Left ventricle myocardium inferior (tissue), 1 donor: ENCODE results near the gene HOXA9. TPM values are rescaled to one million over a fixed set of nuclear protein-coding genes. Genes with fewer than 3 reads are reported as not detected.

Experiments
- DNase-seq: peaks from one replicate; pipeline ENCODE4 v3.0.0-alpha.2; 2020
- H3K27ac ChIP-seq: fragments of 200-600 bp; replicated peaks from 2 replicates; pipeline ENCODE4 v1.8.0; 2021
- H3K27me3 ChIP-seq: fragments of 200-600 bp; 2 replicates; pipeline ENCODE4 v1.8.0; 2021; ENCODE audit warnings: low read depth
- H3K36me3 ChIP-seq: fragments of 200-600 bp; 2 replicates; pipeline ENCODE4 v1.8.0; 2021
- H3K4me1 ChIP-seq: fragments of 200-600 bp; 2 replicates; pipeline ENCODE4 v1.8.0; 2021
- H3K4me3 ChIP-seq: fragments of 200-600 bp; 2 replicates; pipeline ENCODE4 v1.8.0; 2021; ENCODE audit warnings: mild to moderate bottlenecking, moderate library complexity
- H3K9me3 ChIP-seq: fragments of 200-600 bp; replicated peaks from 2 replicates; pipeline ENCODE4 v1.8.0; 2021
- CTCF ChIP-seq: fragments of 200-600 bp; IDR thresholded peaks from 2 replicates; pipeline ENCODE4 v1.8.0; 2021; ENCODE audit warnings: antibody characterized with exemption, mild to moderate bottlenecking, borderline replicate concordance
- intact Hi-C: fragments of 100-400 bp; cut with micrococcal nuclease; formaldehyde crosslinking; loops from one replicate; pipeline ENCODE4 v1.11.0; 2022
- total RNA-seq: library from RNA; stranded (reverse); fragmentation: NEBNext Ultra II Directional; extraction: Animal tissue kit (Norgen Biotek cat#: 25700); gene quantifications from one replicate; pipeline ENCODE4 v1.2.1, GENCODE V29; 2021
- donor health status: DM: no; HTN: yes; CAD: no; lungs with severe emphysema.

The HOXA9 gene
- total RNA-seq, 1 donor from 2014 or later: not detected

GRCh38 chr7:27187475-27188385 is 22.4 kb upstream of the HOXA9 start:
- no peak for DNase-seq
- H3K27me3 ChIP-seq: peaks cover 100% of the 10 kb centered on the region
- no peaks in the 10 kb centered on the region for H3K9me3 ChIP-seq
- TF ChIP-seq CTCF: no peak
- peaks cover 62% of the 10 kb centered on the region for H3K4me1 ChIP-seq
- H3K4me3 ChIP-seq: peak overlapping the region; percentile 50
- no peak overlapping the region for H3K27ac ChIP-seq
- H3K36me3 ChIP-seq: no peaks in the 10 kb centered on the region
- intact Hi-C loops: no loop called here

GRCh38 chr7:27186668-27187474 is 21.5 kb upstream of the HOXA9 start:
- no peak for DNase-seq
- Histone ChIP-seq H3K4me3 (no peak overlapping the region), H3K4me1 (peaks cover 53% of the 10 kb centered on the region), H3K27me3 (peaks cover 100% of the 10 kb centered on the region), H3K27ac (no peak overlapping the region), H3K9me3 (no peaks in the 10 kb centered on the region), H3K36me3 (no peaks in the 10 kb centered on the region)
- intact Hi-C loops: no loop called here
- no peak for TF ChIP-seq CTCF

- Histone ChIP-seq H3K27me3 (peaks cover 100% of the 10 kb centered on the region), H3K4me1 (peaks cover 52% of the 10 kb centered on the region), H3K36me3 (no peaks in the 10 kb centered on the region), H3K9me3 (no peaks in the 10 kb centered on the region), H3K4me3 (no peak overlapping the region), H3K27ac (no peak overlapping the region)
- TF ChIP-seq CTCF: no peak
- intact Hi-C loops: no loop called here
- no peak for DNase-seq
These were observed 20.7 kb upstream of the HOXA9 start for GRCh38 chr7:27185854-27186667.

DNA sequence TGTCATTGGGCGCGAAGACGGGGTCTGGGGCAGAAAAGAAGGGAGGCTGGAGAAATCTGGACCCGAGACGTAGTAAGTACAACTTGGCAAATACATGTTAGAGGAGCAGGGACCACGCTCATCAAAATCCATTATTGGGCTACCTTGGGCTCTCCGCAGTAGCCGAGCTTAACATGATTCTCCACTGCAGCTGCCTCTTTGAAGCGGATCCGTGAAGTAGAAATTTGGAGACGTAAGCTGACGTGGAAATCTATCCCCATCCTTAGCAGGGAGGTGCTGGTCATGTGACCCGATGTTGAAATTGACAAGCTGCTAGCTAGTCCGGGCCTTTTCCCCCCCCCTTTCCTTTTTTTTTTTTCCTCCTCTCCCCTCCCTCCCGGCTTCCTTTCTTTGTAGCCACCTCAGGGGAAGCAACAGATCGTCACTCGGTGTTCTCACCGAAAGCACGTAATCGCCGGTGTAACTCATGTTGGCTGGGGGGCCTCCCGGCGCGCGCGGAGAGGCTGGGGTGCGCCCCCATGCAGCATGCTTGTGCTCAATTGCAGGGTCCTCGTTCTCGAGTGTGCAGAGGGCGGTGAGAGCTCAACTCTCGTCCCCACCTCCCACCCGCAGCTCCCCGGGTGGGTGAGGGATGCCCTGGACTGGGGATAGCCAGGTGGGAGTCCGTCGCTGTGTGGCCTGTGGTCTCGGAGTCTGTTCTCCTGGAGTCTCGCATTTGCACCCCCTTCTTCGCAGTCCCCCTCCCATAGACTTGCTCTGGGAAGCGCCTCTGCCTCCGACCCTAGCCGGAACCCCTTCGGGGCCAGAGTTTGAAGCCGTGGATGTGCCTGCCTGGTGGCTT is 19.9 kb upstream of the HOXA9 start, which contains the start of gene HOXA11:
Gene HOXA11 (minus strand): TSS at position 220 of the 841 bp plus-strand sequence. CDS start 88 bp downstream, at position 132.
- intact Hi-C loops: no loop called here
- Histone ChIP-seq H3K4me1 (peaks cover 52% of the 10 kb centered on the region), H3K27ac (no peak within 1 kb of the TSS), H3K4me3 (peak within 1 kb of the TSS; percentile 59), H3K36me3 (no peaks in the 10 kb centered on the region), H3K27me3 (peaks cover 100% of the 10 kb centered on the region), H3K9me3 (no peaks in the 10 kb centered on the region)
- DNase-seq: no peak
- TF ChIP-seq CTCF: no peak
